Stimulated activated CD4-positive, alpha-beta T cell treated with anti-CD3 and anti-CD28 coated beads, Interleukin-15, amount 100 ng/mL, for 1 hour (primary cell): ENCODE data around the gene PCDHGA6.

Experiments used
- DNase-seq, 2 donors: peaks; one replicate each; pipeline ENCODE4 v3.0.0-alpha.2; 2020; ENCODE audit warnings: low read depth in 1 of 2, low spot score in 1 of 2

The PCDHGA6 gene

DNA sequence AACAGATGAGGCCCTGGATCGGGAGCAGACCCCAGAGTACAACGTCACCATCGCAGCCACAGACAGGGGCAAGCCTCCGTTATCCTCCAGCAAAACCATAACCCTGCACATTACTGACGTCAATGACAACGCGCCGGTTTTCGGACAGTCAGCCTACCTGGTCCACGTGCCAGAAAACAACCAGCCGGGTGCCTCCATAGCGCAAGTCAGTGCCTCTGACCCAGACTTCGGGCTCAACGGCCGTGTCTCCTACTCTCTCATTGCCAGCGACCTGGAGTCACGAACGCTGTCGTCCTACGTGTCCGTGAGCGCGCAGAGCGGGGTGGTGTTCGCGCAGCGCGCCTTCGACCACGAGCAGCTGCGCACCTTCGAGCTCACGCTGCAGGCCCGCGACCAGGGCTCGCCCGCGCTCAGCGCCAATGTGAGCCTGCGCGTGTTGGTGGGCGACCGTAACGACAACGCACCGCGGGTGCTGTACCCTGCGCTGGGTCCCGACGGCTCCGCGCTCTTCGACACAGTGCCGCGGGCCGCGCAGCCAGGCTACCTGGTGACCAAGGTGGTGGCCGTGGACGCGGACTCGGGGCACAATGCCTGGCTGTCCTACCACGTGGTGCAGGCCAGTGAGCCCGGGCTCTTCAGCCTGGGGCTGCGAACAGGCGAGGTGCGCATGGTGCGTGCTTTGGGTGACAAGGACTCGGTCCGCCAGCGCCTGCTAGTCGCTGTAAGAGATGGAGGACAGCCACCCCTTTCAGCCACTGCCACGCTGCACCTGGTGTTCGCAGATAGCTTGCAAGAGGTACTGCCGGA lies 45.6 kb downstream of the PCDHGA6 start:
- DNase-seq, result no peak

DNA sequence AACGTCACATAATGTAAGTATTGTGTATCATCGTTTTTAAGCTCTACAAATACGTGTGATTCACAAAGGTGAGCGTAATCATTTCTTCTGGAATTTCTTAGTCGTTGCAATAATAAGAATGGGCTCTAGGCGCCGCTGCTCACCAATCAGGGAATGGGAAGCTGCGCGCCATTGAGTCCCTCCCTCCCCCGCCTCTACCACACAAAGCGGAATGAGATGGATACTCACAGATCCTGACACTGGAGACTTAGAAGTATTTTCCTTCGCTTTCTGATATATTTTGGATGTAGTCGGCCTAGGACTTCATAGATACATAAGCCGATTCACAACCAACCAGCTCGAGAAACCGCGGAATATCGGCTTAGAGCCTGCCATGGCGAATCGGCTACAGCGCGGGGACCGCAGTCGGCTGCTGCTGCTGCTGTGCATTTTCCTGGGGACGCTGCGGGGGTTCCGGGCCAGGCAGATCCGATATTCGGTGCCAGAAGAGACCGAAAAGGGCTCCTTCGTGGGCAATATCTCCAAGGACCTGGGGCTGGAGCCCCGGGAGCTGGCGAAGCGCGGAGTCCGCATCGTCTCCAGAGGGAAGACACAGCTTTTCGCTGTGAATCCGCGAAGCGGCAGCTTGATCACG lies 47.3 kb downstream of the PCDHGA6 start, which contains the start of gene PCDHGA11:
TSS of gene PCDHGA11 (plus strand) at position 197 of the 634 bp plus-strand sequence. CDS start at position 374, 177 bp downstream.
- no peak for DNase-seq

DNA sequence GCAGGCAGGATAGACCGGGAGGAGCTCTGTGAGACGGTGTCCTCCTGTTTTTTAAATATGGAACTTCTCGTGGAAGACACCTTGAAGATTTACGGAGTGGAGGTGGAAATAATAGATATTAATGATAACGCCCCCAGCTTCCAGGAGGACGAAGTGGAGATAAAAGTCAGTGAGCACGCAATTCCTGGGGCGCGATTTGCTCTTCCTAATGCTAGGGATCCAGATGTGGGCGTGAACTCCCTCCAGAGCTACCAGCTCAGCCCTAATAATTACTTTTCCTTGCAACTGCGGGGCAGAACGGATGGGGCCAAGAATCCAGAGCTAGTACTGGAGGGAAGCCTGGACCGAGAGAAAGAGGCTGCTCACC lies 47.8 kb downstream of the PCDHGA6 start:
- no peak for DNase-seq

- no peak for DNase-seq
These were observed 49.1 kb downstream of the PCDHGA6 start for GRCh38 chr5:141422742-141423291.

DNA sequence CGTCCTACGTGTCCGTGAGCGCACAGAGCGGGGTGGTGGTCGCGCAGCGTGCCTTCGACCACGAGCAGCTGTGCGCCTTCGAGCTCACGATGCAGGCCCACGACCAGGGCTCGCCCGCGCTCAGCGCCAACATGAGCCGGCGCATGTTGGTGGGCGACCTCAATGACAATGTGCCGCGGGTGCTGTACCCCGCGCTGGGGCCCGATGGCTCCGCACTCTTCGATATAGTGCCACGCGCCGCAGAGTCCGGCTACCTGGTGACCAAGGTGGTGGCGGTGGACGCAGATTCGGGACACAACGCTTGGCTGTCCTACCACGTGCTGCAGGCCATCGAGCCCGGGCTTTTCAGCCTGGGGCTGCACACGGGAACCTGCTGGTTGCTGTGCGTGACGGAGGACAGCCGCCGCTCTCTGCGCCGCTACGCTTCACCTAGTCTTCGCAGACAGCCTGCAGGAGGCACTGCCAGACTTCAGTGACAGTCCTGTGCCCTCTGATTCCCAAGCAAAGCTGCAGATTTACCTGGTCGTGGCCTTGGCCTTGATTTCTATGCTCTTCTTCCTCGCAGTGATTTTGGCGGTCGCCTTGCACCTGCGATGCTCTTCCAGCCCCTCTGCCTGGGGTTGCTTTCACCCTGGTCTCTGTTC lies 54.2 kb downstream of the PCDHGA6 start:
- no peak for DNase-seq
